Activated CD4-positive, CD25-positive, alpha-beta regulatory T cell treated with anti-CD3 and anti-CD28 coated beads, Interleukin-2, amount 50 U/mL, for 16 hours (primary cell): Measurements from ENCODE around the gene RNF223.
"Not testable (repeated sequence)": the region's sequence is repeated elsewhere in the genome, so short reads cannot be mapped to it uniquely, and the experiment has no call there.

Experiments used
- DNase-seq: peaks from one replicate; pipeline ENCODE4 v3.0.0-alpha.2; 2020; ENCODE audit warnings: low read depth, low spot score

Gene RNF223

DNA sequence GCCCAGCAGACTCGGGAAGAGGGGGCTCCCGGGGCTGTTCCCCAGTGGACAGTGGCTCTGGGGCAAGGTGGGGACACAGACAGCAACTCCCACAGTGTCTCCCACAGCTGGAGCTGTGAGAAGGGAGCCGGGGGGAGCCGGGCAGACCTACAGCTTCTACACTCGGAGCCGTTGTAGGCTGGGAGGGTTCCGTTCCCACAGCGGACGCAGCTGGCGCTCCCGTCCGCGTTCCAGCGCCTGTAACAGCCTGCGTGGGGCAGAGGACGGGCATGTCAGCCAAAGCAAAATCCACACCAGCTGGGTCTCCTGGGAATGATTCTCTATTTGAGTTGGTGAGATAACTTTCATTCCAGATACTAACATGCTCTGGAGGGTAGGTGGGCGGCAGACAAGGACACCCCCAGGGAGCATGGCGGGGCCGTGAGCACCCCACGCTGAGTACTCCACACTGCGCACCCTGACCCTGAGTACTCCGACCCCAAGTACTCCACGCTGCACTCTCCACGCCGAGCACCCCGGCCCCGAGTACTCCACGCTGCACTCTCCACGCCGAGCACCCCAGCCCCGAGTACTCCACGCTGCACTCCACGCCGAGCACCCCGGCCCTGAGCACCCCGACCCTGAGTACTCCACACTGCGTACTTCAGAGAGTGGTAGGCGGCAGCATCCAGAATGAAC is 13.4 kb upstream of the RNF223 start:
- DNase-seq = no peak

DNA sequence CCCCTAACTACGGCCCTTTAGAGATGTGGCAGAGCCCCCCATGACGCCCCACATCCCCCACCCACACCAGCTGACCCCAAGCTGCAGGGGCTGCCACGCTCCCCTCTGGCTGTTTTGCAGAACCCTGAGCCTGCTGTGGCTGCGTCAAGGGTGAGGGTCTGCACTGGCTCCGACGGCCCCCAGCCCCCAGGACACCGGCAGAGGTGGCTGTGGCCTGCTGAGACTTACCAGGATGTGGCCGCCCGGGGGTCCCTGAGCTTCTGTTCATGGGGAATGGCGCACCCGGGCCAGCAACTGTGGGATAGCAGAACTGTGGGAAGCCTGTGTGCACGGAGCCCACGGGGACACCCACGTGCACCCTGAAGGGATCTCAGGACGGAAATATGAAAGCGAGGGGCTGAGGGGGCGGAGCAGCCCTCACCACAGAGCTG is 12.8 kb upstream of the RNF223 start:
- no peak for DNase-seq

DNA sequence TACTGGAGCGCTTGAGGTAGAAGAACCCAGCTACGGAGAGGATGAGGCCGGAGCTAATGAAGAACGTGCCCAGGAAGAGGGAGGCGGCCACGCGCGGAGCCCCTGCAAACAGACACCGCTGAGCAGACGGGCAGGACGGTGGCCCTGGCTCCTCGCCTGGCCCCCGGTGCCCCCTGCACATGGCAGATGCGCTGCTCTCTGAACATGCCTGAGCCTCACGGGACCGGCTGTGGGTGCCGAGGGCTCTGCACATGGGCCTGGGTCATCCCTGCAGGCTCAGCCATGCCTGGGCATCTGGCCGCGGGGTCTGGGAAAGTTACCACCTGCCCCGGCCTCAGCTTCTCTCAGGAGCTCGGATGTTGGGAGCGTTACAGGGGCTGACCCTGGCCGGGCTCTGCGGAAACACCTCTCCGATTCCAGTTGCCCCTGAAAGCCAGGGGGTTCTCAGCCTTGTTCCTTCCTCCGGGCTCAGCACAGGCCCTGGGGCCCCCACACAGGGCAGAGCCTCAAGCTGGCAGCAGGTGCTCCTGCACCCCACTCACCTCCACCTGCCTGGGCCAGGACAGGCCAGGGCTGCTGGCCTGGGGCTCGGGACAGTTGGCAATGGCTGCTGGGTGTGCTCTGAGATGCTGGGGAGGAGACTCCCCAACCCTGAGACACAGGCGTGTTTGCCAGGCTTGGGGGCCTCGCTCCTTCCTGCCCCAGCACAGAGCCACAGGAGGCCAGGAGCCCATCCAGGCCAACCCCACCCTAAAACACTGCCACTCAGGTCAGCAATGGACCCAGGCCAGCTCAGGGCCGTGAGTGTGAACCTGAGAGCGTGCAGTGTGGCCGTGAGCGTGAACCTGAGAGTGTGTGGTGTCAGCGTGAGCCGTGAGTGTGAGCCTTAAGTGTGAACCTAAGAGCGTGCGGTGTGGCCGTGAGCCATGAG is 12.1 kb upstream of the RNF223 start:
- no peak for DNase-seq

DNA sequence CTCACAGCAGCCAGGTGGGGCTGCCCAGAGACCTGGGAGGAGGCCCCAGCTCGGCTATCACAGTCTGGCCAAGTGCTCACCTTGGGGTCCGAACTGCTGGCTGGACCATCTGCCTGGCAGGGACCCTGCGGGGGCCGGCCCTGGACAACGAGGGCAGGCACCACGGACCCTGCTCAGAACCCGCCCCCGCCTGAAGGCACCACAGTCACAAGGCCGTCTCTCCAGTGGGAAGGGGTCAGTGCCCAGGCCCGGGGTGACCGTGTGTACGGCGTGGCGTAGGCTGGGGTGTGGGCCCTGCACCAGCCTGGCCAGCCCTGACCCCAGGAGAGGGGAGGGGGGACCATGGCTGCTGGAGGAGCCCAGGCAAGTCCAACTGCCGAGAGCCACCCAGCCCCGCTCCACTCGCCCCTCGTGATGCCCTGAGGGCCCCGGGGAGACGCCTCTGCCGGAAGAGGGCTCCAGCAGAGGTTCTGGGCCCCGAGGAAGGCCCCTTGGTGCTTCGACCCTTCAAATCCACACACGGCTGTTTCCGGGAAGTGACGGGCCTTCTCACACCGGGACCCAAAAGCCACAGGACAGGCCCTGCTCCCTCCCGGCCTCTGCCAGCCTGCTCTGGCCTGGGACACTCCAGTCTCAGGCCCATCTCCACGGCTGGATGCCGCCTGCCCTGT is 11.2 kb upstream of the RNF223 start:
- DNase-seq = no peak

DNA sequence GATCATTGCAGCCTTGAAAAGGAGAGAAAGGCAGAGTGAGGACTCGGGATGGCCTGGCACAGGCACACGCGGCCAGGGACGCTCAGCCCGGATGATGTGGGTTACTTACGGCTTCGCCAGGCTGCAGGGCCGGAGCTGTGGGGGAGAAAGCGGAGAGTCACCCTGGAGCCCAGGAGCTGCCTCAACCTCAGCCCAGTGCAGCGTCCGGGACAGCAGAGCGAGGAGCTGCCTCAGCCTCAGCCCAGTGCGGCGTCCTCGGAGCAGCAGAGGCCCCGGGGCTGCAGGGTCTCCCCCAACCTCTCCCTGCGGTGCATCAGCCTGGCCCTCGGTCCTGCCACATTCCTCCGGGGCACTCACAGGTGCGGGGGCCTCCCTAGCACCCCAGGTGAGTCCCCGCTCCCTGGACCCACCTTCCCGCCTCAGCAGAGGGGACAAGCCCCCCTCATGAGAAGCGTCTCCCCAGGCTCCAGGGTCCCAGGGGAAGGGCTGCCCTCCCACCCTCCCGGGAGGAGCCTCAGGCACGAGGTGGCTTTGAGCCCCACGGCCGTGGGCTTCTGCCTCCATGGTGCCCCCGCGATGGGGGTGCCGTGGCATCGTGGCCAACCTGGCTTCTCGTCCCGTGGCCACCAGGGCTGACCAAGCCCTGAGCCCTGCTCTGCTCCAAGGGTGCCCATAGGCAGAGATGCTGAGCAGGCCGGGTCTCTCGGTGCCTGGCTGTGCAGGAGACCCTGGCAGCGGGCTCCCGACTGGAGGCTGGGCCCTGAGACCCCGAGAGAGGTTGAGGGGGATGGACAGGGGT is 10.5 kb upstream of the RNF223 start:
- no peak for DNase-seq

DNA sequence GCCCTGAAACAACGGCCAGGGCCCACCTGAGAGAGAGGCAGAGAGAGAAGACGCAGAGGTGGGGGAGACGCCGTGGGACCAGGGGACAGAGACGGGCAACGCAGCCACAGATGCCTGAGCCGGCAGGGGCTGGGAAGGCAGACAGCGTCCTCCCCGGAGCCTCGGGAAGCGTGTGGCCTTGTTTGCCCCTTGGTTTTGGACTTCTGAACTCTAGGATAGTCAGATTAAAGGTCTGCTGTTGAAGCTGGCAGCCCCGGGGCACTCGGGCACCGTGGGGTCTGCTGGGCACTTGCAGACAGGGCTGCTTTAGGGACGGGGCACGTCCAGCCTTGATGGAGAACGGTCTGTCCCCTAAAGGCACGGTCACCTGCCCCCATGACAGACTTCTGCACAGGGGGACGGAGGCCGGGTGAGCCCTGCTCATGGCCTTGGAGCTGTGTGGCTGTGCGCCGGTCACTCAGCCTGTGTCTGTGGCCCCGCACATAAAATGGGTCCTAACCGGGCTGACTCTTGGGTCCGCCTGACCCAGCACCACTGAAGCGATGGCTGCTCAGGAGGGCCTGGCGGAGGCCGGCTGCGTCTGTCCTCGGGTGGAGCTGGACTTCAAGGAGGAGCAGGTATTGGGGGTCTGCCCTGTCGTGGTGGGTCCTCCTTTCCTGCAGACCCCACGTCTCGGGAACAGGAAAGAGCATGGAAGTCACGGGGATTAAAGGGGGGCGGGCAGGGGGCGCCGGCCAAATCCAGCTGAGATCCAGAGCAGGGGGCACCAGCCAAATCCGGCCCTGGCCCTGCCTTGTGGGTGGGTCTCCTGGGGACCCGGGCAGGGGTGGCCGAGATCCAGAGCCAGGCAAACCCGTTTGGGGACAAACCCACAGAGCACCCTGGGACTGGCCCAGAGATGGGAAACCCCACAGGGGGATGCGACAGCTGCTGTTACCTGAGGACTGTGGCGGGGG is 9.6 kb upstream of the RNF223 start:
- no peak for DNase-seq

DNA sequence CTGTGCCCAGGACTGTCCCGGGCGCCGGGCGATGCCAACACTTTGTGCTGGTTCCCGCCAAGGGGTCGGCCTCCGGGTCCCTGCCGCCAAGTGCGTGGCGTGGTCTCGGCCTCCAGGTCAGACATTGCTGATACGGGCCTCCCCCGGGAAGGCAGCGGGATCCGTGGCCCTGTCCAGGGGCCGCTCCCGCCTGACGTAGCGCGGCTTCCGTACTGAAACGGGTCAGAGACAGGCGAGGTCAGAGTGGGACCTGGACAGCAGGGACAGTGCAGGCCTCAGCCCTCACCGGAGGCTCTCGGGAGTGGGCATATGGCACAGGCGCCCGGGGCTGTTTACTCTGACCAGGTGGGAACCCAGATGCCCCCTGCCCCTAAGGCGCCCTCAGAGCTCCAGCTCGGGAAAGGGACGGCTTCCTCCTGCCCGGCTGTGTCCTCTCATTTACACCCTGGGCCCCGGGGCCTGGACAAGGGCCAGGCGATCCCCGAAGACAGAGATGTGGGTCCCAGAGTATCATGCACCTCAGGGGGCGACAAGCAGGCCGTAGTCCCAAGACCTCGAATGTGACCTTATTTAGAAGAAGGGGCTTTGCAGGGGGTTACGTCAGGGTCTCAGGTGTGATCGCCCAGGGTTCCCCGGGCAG is 8.8 kb upstream of the RNF223 start:
- DNase-seq = no peak

DNA sequence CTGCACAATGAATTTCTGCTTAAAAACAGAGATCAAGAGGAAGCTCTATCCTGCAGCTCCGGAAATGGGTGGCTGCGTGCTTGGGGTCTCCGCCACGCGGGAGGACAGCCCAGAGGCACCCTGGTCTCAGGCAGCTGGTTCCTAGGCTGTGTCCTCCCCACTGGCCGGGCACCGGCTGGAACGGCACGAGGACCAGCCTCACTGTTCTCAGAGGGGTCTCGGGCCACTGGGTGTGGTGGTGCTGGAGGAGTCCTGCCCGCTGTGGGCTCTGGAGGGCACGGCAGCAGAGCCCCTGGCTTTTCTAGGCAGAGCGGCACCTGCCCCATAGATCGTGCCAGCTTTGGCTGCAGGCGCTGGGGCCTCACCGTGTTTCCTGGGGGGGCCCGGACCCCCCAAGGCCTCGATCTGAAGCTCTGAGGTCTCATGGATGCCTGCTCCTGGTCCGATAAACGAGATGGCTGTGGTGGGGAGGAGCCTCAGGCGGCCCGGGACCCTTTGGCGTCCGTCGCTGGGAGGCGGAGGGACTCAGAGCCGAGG is 8.2 kb upstream of the RNF223 start:
- no peak for DNase-seq

DNA sequence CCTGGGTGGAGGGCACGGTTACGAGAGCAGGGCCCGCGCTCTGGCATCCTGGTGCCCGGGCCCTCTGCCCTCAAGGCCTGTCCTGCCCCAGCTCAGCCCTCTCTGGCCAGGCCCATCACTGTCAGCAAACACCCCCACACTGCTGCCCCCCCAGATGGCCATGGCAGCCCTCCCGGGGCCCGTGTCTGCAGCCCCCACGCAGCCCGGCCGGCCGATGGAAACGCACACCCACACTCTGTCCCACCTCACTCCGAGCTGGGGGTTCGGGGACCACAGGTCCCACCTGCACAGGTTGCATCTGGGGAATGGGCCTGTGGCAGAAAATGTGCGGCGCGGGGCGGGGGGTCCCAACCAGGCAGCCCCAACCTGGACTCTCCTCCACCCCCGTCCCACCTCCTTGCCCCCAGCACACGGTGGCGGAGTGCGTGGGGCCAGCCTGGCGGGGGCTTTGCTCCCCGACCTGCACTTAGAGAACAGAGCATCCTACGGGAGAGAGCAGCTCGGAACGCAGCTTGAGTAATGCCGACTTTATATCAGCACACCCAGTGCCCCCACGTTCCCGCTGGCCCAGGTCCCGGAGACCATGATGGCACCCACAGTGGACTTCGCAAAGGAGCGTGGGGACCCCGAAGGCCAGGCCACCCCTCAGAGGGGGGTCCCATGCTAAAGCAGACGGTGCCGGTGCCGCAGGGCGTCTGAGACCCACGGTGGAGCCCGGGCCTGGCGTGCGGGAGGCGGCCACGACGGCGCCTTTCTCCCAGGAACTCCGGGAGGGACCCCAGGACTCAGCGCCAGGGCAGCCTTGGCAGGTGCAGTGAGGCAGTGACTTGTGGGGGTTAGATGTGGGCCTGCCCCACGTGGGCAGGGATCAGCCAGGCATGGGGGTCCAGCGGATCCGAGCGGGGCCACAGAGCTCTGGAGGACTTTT is 7.5 kb upstream of the RNF223 start:
- DNase-seq = no peak

DNA sequence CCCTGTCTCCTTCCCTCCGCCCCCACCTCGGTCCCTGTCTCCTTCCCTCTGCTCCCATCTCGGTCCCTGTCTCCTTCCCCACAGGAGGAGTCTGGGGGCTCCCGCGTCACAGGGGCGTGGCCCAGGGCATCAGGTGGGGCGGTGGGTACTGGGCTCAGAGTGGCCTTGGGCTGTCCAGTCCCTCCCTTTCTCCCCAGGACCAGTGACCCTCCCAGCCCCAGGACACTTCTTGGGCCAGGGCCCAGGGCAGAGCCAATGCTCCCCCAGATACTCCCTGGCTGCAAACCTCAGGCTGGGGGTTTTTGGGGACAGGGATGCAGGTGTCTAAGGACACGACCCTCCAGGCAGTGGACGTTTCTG is 6.8 kb upstream of the RNF223 start:
- DNase-seq = no peak

DNA sequence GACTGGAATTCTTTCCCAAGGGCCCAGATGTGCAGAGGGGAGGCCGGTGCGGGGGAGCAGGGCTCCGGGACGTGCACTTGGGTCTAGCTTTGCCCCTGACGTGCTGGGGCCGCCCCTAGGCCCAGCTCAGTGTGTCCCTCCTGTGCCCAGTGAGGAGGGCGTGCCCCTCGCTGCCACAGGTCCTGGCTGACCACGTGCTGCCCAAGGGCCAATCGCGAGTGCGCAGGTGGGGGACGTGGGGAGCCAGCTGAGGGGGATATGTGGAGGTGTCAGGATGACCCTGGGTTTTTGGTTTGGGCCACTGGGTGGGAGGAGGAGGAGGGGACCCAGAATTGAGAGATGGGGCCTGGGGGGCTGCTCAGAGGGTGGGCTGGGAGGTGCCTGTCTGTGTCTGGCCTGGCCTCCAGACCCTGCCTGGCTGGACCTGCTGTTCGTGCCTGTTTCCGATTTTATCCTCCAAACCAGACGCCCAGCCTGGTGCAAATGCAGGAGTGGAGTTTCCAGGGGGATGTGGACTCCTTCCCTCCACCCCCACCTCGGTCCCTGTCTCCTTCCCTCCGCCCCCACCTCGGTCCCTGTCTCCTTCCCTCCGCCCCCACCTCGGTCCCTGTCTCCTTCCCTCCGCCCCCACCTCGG is 6.1 kb upstream of the RNF223 start:
- DNase-seq = no peak

DNA sequence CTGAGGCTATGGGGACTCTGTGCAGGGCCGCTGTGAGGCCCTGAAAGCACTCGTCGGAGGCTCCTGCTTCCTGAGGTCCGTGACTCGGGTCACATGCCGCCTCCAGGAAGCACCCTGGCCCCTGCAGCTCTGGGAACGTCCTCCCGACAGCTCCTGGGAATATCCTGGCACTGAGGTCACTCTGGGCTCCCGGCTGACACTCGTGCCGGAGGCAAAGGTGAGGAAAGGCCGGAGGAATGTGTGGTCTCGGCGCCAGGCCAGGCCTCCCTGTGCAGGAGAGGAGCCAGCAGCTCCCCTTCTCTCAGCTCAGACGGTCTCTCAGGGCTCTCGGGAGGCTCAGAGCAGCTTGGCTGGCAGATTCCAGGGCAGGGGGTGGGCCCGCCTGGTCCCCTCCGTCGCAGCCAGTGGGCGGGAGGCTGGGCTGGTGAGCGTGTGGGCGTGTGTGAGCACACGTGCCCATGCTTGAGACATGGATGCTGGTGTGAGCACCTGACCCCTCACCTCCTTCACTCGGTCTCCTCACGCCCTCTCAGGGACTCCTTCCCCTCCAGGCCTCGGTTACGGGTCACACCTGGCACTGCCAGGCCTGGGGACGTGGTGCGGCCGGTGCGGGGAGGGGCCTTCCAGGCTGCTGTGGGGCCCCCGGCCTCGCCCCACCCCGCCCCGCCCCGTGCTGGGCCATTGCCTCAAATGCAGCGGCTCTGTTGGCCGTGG is 5.5 kb upstream of the RNF223 start:
- no peak for DNase-seq

DNA sequence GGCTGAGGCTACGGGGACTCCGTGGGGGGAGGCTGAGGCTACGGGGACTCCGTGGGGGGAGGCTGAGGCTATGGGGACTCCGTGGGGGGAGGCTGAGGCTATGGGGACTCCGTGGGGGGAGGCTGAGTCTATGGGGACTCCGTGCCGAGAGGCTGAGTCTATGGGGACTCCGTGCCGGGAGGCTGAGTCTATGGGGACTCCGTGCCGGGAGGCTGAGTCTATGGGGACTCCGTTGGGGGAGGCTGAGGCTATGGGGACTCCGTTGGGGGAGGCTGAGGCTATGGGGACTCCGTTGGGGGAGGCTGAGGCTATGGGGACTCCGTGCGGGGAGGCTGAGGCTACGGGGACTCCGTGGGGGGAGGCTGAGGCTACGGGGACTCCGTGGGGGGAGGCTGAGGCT is 3.3 kb upstream of the RNF223 start:
- DNase-seq = not testable (repeated sequence)

DNA sequence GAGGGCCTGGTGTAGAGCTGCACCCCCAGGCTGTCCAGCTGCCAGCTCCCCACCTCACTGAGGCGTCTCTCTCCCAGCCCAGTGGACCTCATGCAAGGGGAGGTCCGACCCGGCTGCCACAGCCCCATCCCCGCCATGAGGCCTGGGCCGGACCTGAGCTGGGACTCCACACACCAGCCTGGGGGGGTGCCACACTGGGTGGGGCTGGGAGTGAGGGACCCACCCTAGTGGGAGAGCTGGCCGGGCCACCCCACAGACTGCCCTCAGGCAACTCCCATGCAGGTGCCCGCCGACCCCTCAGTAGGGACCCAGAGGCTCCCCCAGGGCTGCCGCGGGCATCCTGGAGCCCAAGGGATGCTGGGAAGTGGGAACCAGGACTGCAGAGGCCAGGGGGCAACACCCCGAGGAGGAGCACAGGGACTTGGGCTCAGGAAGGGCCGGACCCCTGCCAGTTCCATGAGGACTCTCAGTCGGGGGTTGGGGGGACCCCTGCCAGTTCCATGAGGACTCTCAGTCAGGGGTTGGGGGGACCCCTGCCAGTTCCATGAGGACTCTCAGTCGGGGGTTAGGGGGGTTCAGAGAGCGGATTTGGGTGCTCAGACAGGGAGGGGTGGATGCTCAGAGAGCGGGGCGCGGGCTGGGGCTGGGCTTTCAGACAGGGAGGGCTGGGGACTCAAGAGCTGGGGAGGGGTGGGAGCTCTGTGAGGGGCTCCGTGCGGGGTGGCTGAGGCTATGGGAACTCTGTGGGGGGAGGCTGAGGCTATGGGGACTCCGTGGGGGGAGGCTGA is 1.2 kb upstream of the RNF223 start:
- no peak for DNase-seq

DNA sequence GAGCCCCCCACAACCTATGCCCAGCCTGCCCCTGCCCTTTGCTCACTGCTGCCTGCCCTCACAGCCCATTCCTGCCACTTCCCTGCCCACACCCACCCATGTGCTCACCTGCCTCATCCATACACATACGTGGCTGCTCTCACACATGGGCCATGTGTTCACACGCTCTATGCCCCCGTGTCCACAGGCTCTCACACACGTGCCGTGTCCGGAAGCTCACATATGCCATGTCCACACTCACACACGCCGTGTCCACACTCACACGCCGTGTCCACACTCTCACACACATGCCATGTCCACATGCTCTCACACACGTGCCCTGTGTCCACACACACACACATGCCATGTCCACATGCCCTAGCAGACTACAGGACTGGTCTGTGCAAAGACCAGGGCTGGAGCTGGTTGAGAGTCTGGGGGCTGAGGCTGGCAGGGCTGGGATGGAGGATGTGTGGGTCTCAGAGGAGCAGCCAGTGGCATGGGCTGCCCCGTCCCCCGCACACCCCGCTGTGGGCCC is 583 bp upstream of the RNF223 start:
- no peak for DNase-seq
